ENCODE results near the gene ZBTB21.

The ZBTB21 gene

GRCh38 chr21:42039470-42039901, 29.3 kb upstream of the ZBTB21 start:
- DNase-seq: no peak

GRCh38 chr21:42038826-42039425, 28.8 kb upstream of the ZBTB21 start:
- DNase-seq: no peak

- DNase-seq: no peak
Observed at GRCh38 chr21:42038393-42038792, 28.2 kb upstream of the ZBTB21 start.

DNA sequence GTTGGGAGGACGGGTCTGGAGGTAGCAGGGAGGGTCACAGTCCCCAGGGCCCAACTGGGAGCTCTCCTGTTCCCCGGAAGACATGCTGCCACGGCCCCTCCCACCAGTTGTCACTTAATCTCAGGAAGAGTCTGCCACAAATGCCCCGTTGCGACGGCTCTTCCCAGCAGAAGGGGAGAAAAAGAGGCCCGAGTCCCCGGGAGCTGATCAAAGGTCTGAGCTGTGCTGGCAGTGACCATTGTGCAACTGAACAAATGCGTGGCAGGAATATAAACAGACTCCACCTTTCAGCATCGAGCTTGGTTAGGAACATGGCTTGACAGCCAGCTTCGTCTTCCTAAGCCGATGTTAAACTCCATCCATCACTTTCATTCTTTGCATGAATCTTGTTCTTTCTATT, 27.8 kb upstream of the ZBTB21 start:
- DNase-seq: no peak

DNA sequence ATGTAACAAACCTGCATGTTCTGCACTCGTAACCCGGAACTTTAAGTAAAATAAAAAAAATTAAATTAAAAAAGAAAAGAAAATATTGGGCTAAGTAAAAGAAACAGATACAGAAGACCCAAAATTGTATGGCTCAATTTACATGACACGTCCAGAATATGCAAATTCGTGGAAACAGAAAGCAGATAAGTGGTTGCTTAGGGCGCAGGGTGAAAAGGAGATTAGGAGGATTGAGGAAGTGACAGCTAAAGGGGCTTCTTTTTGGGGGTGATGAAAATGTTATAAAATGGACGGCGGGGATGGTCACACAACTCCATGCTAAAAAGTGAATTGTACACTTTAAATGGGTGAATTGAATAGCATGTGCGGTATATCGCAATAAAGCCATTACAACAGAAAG, 27.4 kb upstream of the ZBTB21 start:
- no peak for DNase-seq

DNA sequence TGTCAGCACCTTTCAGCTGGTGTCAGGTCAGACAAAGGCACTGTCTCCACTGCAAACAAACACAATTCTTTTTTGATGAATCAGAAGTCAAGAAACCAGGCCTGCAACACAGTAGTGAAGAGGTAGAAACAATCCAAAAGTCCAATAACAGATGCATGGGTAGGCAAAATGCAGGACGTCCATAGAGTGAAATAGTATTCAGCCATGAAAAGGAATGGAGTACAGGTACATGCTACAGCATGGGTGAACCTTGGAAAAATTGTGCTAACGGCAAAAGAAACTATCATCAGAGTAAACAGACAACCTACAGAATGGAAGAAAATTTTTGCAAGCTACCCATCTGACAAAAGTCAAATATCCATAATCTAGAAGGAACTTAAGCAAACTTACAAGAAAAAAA, 26.2 kb upstream of the ZBTB21 start:
- no peak for DNase-seq

DNA sequence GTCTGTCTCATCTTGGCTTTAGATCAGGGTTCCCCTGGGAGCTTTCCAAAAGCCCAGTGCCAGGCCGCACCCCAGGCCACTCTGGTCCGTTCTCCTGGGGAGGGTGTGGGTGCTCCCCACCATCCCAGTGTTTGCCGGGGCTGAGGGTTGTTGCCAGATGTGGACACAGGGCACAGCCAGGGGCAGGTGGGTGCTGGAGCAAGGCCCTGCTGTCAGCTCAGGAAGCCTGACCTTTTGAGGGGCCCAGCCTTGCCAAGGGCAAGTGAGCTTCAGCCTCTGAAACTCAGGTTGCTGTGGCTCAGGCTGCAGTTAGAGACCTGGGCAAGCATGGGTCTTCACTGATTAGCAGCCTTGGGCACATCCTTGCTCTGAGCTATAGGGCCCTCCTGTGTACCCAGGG, 22.8 kb upstream of the ZBTB21 start:
- DNase-seq: no peak

DNA sequence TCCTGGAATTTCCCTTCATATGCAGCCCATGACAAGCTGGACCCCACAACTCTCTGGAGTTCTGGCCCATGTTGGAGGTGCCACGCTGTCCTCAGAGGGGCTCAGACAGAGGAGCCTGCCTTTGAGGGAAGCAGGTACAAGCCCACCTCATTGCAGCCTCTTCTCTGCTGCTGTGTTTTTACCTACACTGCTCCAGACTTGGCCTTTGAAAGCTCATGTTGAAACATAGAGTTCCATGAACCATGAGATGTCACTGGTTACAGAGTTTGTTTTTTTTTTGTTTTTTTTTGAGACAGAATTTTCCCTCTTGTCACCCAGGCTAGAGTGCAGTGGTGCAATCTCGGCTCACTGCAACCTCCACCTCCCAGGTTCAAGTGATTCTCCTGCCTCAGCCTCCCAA, 22.1 kb upstream of the ZBTB21 start:
- no peak for DNase-seq

DNA sequence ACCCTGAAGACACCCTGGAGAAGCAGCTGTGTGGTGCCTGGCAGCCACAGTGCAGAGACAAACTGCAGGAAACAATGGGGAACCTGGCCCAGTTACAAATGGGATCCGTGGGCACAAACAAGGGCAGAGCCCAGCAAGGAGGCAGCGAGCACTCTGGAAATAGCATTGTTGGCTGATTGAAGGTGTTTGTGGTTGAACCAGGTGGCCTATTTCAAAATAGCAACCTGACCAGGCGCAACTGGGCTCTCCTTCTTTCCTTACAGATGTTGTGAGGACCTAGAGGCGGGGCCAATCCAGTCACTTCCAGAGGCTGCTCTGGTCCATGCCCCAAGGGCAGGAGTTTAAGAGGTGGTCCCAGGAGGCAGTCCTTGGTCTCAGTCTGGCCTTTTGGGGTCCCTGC, 21.7 kb upstream of the ZBTB21 start:
- no peak for DNase-seq

GRCh38 chr21:42031241-42031640, 21.1 kb upstream of the ZBTB21 start:
- no peak for DNase-seq

DNA sequence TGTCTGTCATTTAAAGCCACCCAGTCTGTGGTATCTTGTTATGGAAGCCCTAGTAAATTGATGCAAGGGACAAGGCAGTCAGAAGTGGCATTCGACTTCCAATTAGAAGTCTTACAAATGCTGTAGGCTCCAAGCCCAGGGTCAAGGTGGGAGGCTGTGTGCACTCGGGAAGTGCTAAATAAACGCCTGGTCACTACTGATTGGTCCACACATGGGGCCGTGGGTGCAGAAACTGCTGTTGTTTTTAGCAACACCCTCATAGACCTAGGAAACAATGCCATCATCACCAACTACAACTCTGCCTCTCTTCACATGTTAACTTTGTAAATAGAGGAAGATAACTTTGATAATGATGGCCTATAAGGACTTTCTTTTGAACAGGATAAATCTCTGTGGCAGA, 20.2 kb upstream of the ZBTB21 start:
- DNase-seq: no peak

- DNase-seq: no peak
Observed at GRCh38 chr21:42028766-42029425, 18.7 kb upstream of the ZBTB21 start.

DNA sequence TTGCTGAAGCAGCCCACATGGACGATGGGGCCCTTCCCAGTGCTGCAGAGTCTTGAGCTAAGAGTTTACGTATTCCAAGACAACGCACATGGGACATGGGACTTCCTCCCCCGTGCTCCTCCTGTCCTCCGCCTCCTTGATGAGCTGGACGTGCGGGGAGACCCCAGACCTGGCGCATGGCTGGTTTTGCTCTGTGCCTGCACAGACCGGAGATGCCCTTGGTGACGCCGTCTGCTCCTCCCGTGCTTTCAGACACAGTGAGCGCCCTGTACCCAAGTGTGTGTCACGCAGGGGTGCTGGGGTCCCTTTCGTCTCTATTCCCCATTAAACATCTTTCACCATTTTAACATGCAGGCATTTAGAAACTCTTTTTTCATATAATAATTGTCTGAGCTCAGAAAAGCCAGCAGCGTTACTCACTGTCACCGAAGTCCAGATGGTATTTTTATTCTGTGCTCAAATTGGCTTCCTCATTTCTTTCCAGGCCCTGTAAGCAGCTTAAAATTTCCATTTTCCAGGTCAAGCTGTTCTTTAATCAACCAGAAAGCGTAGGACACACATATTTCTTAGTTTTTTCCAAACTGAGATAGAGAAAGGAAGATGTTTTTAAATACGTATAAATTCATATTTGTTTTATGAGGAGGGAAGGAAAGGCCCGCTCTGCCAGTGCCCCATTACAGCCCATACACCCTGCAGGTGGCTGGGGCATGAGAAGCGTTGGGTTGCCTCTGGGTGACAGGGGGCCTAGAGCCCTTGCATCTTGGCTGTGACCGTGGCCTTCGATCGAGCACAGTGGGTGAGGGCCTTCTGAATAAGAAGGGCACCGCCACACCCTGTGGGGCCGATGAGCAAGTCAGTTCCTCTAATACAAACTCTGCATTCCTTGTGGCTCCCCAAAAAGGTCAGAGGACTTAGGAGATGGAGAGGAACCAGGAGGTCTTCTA, 17.9 kb upstream of the ZBTB21 start:
- no peak for DNase-seq

DNA sequence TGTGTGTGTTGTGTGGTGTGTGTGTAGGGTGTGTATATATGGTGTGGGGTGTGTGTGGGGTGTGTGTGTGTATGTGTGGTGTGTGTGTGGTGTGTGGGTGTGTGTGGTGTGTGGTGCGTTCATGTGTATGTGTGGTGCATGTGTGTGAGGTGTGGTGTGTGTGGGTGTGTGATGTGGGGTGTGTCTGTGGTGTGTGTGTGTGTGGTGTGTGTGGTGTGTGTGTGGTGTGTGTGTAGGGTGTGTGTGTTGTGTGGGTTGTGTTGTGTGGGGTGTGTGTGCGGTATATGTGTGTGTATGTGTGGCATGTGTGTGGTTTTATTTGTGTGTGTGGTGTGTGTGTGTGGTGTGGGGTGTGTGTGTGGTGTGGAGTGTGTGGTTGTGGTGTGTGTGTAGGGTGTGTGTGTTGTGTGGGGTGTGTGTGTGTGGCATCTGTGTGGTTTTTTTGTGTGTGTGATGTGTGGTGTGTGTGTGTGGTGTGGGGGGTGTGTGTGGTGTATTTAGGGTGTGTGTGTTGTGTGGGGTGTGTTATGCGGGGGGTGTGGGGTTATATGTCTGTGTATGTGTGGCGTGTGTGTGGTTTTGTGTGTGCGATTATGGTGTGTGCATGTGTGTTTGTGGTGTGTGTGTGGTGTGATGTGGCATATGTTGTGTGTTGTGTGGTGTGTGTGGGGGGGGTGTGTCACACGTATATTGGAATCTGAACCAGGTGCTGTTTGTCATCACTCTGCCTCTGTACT, 17.1 kb upstream of the ZBTB21 start:
- DNase-seq: no peak

DNA sequence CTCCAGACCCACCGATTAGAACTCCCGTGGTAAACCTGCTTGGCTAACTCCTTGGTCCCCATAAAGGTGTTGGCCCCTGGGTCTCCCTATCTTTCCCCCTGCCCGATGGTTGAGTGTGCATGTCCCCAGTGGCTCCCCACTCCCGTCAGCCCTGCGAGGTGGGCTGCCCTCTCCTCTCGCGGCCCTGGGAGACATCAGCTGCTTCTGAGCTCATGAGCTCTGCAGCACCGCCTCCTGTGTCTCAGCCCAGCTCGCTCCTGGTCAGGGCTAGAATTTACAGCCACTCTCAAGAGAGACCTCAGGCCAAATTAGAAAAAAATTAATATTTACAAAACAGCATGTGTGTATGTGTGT, 15.9 kb upstream of the ZBTB21 start:
- no peak for DNase-seq

DNA sequence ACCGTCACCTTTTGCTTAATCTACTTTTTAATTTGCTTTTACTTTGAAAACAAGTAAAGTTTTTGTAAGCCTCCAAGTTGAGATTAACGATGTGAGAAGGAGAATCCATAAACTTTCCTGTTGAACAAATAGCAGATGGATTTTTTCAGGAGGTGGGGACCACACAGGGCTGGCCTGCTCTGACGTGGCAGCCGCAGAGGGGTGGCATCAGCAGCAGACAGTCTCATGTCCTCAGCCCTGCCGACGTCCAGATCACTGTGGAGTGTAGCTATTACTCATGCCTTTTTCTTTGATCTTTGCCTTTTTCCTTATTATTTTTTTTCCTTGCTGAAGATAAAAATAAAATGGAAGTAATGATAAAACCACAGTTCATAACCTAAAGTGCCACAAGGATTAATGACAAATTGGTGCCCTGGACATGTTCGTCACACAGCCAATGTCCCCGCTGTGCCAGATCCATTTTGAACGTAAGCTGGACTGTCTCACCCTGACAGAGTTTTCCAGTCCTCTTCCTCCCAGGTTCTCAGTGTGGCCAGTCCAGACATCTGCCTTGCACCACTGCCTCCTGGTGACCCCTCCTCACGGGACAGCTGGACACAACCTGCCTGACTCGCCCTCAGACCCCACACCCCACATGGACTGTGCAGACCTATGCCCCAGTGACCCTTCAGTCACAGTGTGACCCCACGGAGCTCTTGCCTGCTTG, 15.4 kb upstream of the ZBTB21 start:
- DNase-seq: no peak

DNA sequence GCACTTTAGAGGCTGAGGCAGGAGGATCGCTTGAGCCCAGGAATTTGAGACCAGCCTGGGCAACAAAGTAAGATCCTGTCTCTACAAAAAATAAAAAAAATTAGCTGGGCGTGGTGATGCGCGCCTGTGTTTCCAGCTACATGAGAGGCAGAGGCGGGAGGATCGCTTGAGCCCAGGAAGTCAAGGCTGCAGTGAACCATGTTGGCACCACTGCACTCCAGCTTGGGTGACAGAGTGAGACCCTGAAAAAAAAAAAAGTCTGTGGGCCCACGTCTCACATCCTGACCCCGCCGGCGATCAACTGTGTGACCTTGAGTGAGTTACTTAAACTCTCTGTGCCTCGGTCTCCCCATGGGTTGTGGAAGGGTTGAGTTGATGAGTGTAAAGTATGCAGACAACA, 12.7 kb upstream of the ZBTB21 start:
- DNase-seq: no peak

- no peak for DNase-seq
Observed at GRCh38 chr21:42022091-42022430, 11.9 kb upstream of the ZBTB21 start.

- no peak for DNase-seq
Observed at GRCh38 chr21:42021371-42022090, 11.4 kb upstream of the ZBTB21 start.

- DNase-seq: no peak
Observed at GRCh38 chr21:42019706-42020105, 9.5 kb upstream of the ZBTB21 start.

DNA sequence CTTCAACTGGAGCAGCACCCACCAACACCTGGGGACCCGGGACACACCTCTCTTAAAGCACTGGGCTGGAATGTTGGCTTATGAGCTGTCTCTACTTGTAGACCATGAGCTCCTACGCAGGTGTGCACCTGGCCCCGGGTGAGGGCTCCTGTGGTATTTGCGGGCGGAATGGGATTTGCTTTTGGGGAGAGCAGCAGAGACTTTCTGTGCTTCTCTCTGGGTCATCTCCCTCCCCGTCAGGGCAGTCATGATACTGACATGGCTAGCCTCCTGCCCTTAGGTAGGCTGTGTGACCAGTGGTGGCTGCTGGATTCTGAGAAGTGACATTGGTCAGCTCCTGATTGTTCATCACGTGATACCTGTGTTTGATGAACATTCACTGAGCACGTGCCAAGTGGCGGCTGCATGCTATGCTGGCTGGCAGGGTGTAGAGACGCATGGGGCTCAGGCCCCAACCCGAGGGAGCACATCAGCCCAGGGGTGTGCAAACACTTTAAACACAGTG, 9.0 kb upstream of the ZBTB21 start:
- no peak for DNase-seq

GRCh38 chr21:42017022-42017421, 6.9 kb upstream of the ZBTB21 start:
- DNase-seq: no peak
